Occipital lobe (tissue), 2 donors: ENCODE measurements around the gene CST5. TPM values are rescaled to one million over a fixed set of nuclear protein-coding genes. Genes with fewer than 3 reads are reported as not detected.
"Not testable (repeated sequence)": the region's sequence is repeated elsewhere in the genome, so short reads cannot be mapped to it uniquely, and the experiment has no call there.

Source experiments
- DNase-seq: peaks from one replicate; lab custom pipeline; 2025; lab: John Stamatoyannopoulos, UW
- total RNA-seq: library from RNA; depleted of rRNA; stranded (reverse); fragments of >200 nt; gene quantifications from one replicate; pipeline ENCODE4 v1.2.3, GENCODE V29; 2014

Gene CST5, protein sequence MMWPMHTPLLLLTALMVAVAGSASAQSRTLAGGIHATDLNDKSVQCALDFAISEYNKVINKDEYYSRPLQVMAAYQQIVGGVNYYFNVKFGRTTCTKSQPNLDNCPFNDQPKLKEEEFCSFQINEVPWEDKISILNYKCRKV
- total RNA-seq = not detected

DNA sequence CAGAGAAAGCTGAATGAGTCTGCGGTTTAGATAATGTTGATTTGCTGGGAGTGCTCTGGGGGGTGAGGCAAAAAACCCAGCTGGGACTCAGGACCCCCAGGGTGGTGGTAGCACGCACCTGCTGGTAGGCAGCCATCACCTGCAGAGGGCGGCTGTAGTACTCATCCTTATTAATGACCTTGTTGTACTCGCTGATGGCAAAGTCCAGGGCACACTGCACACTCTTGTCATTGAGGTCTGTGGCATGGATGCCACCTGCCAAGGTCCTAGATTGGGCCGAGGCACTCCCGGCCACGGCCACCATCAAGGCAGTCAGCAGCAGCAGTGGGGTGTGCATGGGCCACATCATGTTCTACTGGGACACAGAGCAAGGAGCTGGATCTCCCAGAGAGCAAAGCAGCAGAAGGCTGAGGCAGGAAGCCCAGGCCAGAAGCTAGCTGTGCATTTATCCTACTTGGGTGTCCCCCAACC, at the start of gene CST5:
Gene CST5, minus strand, starts transcription at position 421 of the 471 bp plus-strand sequence. Its CDS starts 72 bp downstream, at position 349.
- DNase-seq = no peak

DNA sequence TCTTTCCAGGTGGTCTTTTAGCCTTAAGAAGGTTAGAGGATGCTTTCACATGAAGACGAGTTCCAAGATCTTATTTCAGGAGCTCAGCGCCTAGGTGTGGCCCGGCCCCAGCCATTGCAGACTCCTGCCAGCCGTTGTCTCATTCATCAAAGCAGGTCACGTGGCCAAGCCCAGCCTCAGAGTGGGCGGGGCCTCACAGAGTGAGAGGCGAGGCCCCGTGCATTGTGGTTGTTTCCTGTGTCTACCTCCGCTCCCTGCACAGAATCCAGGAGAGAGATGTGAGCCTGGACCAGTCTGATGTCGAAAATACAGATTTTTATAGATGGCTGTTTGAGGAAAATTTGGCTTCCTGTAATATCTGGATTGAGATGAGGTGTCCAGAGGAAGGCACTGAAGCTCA, 49.2 kb upstream of the CST5 start:
- no peak for DNase-seq

DNA sequence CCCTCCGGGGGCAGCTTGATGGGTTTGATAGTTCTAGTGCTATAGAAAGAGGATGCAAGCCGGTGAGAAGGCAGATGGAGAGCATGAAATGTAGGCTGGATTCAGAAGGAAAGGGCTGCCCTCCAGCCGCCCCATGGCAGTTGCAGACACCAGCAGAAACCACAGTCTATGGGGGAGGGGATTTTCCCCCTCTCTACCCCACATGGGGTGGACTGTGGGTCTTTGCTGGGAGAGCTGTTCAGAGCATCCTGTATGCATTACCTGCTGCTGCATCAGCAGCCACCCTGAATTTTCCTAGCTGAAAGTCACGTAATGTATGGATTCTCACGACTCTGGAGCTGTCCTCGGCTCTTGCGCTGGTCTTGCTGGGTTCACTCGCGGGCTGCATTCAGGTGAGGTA, 48.8 kb upstream of the CST5 start:
- DNase-seq = no peak

DNA sequence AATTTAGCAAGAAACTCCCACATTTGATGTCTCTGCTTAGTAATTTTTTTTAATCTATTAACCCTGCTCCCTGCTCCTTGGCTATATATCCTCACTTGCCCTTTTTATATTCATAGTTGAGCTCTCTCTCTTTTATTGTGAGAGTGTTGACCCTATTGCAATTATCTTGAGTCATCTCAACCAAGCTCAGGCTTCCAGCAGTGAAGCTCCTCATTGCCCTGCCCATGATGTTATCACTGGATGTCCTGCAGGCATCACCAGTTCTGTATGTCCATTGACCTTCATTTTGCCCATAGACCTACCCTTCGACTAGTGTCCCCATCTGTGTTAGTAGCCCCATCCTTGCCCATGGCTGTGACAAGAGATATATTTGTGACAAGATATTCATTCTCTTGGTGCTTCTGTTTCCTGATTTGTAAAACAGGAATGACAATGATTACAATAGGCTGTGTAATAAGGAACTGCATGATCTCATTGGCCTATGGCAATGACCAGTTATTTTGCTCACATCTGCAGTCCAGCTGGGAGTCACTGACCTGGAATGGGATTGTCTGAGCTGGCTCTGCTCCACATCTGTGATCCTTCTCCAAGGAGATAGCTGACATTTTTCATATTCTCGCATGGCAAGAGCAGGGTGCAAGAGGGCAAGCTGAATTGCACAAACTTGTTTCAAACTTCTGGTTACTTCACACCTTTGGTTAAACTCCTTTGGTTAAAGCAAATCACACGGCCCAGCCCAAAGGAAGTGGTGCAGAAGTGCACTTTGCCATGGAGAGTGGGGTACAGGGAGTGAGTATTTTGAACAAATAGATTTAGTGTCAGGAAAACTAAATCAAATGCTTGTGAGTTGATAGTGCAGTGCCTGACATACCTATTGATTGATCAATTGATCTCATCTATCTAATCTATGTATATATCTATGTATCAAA, 47.7 kb upstream of the CST5 start:
- DNase-seq = no peak

DNA sequence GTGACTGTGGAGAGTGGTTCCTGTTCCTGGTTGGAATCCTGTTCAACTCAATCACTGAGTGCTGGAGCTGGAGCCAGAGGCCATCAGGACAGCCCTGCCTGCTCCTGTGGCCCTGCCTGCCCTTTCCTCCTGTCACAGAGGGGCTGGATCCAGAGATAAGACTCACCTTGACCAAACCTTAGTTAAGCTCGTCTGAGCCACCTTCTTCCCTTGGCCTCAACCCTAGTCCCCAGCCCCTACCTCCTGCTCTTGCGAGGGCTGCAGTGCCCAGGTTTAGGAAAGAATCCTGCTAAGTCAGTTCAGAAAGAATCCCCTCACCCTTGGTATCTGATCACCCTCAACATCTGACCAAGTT, 47.0 kb upstream of the CST5 start:
- DNase-seq = no peak

DNA sequence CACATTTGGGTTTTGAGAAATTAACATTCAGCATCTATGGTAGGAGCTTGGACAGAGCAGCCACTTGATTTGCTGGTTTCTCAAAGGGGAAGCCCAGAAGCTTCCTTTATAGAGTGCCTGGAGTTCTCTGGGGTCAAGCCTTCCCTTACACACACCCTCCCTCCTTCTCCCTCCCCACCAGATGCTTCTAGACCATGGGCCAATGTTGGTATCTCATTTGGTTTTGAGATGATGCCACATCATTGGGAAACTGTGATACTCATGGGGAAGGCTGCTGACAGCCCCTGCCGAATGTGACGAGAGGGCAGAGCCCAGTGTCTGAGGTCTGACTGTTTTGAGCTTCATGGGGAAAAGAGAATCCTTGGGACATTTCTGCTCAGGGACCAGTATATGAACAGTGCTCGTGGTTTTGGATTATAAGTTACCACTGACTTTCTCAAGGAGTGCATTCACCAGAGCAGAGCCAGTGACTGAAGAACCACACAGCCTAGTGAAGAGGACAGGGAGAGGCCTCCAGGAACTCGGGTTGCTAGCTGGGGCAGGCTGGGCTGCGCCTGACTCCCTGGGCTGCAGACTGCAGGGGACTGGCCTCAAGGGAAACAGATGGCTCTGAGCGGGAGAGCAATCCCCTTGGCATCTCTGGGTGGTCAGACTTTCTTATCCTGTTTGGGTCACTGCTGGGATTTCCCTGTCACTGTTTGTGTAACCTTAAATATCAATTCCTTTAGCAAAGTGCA, 46.4 kb upstream of the CST5 start:
- DNase-seq = no peak

DNA sequence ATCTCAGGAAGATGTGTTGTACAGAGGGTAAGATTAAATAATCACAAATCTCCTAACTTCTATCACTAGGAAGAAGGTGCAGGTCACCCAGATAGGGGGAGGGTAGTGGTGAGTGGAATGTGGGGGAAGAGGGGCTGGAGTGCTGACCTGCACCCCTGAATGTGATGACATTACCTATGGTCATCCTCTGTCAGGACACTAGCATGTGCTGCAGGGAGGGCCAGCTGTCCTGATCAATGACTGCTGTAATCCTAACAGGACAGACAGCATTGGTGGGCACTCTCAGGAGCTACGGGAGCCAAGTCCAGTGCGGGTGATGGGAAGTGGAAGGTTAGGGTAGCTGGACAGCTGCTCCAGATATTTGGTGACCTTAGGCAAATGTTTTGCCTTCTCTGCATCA, 45.2 kb upstream of the CST5 start:
- DNase-seq = no peak

DNA sequence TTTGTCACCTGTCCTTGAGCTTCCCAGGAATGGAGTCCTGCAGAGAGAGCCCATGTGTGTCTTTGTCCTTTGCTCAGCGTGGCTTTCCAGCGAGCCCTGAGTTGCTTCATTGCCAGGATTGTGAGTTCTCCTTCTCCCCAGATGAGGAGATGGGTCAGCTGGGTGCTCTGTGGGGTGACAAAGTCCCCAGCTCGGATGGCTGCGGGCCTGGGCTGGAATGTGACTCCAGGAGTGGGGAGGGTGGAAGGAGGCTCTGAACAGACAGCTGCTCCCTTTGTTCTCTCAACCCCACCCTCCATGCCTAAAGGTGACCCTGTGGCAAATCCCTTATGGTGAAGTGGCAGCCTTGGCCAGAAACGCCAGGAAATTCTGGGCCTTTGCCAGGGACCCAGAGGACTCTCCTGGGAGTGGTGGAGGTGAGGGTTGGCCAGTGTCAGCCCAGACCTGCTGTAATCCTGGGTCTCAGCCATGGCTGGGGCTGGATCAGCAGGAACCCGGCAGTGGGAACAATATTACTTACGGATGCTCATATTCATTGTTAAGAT, 44.4 kb upstream of the CST5 start:
- no peak for DNase-seq

DNA sequence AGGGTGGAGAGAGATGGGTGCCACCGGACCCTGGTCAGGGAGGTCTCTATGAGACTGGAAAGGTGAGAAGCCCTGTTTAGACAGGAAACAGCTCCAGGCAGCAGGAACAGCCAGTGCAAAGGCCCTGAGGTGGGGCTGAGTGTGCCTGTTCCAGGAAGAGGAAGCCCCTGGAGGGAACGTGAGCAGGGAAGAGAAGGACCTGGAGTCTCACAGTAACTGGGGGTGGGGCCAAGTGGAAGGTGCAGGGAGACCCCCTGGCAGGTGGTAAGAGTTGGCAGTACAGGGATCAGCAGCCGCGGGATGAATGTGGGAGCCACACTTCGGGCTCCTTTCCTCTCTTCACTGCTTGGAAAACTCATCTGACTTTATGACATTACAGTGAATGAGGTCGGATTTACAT, 43.8 kb upstream of the CST5 start:
- no peak for DNase-seq

DNA sequence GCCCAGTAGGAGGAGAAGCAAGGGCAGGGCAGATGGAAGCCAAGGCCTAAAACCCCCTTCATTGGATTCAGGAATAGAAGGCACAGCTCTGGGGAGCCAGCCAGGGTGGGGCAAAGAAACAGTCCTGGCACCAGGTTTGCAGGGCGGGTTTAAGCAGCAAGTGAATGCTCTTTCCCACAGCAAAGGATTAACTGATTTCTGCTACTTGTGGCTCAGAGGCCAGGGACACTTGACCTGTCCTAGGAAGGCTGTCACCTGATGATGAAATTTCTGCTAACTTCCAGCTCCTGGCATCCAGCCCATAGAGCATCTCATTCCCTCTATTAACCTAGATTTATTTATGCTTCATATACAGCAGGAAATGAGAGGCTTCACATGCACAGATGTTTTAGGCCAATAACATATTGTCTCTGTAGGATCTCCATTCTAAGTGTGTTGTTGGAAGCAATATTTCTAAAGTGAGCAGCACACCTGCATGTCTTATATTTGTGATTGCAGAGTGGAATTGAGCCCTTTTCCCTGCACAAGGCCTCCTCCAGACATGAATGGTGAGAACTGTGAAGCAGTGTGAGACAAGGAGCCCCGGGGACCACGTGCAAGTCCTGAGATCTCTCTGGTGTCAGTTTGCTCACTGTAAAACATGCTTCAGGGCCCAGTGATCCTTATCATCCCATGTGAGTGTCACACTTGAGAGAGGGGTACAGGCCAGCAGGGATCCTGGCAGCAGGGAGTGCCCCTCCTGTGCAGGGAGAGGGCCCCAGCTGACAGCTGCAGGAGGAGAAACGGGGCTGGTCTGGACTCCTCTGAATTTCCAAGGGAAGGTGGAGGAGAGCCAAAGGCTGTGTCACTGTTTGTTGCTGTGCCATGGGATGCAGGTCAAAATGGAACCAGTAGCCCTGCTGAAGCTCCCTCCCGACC, 41.1 kb upstream of the CST5 start:
- no peak for DNase-seq

DNA sequence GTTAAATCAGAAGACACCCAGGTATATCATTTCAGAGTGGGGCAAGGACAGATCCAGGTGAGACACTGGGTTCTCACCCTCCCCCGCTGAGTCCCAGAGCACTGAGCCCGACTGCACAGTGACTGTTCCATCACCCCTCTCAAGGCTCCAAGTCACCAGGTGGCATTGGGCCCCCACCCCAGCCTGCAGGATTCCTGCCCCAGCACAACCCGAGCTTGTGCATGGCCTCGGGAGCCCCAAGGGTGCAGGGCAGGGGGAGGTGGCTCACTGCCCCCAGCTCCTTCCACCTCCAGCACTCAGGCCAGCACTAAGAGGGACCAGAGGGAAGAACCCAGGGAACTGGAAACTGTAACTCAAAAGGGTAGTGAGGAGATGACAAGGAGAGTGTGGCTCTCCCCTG, 39.3 kb upstream of the CST5 start:
- DNase-seq = no peak

DNA sequence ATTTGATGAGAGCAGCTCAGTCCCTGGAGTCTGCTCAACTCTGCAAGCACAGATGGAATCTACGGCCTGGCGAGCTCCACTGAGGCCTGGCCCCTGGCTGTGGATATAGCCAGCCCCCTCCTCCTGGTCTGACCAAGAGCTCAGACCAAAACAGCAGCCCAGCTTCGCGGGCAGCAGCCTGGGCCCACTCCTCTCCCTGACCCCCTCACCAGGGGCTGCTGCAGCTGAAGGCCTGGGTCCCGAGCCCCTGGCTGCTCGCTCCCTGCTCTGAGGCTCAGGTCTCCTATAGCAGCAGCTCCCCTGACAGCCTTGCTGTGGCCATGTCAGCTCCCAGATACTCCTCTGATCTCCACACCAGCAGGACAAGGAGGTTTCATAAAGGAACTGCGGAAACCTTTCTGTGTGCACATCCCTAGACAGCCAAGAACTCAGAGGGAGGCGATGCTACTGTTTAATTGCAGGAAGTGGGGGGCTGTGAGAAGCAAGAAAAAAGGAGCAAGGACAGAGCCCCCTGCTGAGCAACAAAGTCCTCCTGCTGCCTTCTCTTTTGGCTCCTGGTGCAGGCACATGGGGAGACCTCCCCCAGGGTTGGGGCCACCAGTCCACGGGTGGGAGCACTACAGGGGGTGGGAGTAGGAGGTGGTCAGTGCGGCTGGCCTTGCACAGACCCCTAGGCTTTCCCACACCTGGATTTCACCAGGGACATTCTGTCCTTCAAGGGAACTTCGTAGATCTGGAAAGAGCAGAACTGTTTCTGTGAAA, 38.7 kb upstream of the CST5 start:
- no peak for DNase-seq

DNA sequence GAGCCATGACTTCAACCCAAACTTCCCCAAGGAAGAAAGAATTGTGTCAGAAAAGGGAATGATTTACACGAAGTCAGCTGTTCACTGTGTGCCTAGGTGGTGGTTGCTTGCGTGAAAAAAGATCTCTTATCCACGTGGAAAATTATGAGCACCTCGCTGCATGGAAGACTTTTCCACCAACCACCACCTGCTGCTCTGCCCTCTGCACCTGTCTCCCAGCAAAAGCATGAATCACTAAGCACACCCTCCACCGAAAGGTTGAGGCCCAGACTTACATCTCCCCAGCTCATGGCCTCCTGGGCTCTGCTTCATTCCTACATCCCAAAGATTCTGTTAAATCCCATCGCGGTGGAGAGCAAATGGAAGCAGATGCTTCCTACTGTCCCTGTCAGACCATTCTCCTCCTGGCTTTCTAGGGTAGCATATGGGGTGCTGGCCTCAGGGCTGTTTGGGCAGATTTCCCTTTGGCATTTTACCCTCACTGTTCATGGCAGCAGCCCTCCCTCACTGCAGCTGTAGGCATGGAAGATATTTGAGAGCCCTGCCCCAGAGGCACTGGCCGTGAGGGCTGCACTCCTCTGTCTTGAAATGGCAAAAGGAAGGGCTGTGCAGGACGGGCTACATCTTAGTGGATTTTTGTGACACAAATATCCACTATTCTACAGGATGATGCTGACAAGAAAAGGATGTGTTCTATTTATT, 37.6 kb upstream of the CST5 start:
- DNase-seq = no peak

DNA sequence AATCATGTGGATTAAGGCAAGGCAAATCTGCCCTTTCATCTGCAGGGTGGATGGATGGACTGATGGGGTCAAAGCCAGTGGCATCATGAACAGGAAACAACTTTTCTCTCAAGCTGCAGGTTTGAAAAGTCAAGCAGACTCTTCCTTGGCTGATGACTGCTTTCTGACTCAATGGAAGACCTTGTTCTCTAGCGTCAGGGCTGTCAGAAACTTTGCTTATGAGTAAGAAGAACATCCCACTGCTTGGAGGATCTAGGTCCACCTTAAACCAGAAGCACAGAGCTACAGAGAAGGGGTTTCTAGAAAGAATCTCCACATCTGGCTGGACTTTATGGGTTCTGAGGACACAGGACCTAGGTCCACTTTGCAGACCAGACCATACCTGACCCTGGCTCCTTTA, 36.3 kb upstream of the CST5 start:
- DNase-seq = no peak

DNA sequence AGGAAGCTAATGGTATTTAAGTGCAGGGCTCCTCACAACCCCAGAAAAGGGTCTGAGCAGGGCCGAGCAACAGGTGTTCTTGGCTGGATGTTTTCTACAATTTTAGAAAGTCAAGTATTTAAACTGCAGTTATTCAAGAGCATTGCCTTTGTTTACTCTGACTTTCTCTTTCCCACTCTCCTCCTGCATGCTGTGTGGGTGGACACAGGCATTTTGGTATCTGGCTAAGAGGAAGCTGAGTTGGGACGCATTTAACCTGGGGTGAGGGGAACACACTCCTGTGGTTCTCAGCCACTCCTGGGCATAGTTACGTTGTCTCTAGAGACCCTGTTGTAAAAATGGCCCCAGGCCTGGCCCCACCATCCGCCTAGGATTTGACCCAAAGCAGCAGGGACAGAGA, 34.9 kb upstream of the CST5 start:
- not testable (repeated sequence) for DNase-seq

DNA sequence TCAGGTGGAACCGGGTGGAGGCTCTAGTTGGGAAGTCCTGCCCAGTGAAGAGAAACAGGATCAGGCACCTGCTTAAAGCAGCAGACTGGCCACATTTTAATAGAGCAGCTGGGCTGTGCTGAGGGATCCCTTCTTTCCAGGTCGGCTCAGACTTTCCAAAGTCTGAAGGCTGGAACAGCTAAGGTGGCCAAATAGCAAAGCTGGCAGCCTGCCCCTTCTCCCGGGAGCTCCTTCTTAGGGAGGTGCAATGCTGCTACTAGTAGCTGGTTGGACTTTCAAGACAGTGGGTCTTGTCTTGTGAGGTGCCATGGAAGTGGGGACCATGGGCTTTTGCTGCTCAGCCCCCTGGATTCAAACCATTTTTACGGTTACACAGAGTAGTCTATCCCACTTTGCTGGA, 30.7 kb upstream of the CST5 start:
- DNase-seq = no peak

DNA sequence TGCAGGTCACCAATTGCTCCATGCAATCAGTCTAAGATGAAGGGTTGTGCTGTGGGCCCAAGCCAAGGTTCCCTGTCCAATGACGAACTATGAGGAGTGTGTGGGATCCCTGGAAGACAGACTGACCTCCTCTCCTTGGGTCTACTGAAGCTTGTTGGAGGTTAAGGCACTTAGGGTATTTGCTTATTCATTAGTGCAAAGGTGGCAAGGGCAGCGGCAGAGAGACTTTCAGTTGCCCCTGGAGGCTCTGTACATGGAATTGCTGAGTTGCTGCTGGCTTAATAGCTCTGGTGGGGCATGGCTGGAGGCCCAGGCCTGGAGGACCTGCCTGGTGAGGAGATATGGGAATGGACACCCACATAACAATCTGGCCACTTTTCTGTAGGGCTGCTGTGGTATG, 29.8 kb upstream of the CST5 start:
- no peak for DNase-seq

DNA sequence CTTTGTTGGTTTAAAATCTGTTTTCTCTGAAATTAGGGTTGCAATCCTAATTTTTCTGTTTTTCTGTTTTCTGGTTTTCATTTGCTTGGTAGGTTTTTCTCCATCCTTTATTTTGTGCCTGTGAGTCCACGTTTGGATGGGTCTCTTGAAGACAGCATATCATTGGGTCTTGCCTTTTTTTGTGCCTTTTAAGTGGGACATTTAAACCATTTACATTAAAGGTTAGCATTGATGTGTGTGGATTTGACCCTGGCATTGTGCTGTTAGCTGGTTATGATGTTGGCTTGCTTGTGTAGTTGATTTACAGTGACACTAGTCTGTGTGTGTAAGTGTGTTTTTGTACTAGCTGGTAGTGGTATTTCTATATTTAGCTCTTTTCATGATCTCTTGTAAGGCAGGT, 28.0 kb upstream of the CST5 start:
- DNase-seq = no peak

DNA sequence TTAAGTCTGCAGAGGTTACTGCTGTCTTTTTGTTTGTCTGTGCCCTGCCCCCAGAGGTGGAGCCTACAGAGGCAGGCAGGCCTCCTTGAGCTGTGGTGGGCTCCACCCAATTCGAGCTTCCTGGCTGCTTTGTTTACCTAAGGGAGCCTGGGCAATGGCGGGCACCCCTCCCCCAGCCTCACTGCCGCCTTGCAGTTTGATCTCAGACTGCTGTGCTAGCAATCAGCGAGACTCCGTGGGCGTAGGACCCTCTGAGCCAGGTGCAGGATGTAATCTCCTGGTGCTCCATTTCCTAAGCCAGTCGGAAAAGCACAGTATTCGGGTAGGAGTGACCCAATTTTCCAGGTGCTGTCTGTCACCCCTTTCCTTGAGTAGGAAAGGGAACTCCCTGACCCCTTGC, 22.8 kb upstream of the CST5 start:
- not testable (repeated sequence) for DNase-seq

DNA sequence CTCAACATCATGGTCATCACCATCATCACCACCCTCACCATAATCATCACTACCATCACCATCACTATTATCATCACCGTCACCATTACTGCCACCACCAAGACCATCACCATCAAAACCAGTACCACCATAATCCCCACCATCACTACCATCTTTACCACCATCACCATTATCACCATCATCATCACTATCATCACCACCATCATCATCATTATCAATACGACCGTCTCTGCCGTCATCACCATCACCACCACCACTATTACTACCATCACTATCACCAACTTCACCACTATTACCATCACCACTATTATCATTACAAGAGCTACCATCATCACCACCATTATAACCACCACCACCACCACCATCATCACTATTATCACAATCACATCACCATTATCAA, 11.3 kb upstream of the CST5 start:
- not testable (repeated sequence) for DNase-seq
